Activated CD4-positive, alpha-beta T cell treated with anti-CD3 and anti-CD28 coated beads for 1 hour (primary cell): ENCODE measurements around the gene SMAP2.
"Not testable (repeated sequence)": the region's sequence is repeated elsewhere in the genome, so short reads cannot be mapped to it uniquely, and the experiment has no call there.

Source experiments
- DNase-seq: peaks from one replicate; pipeline ENCODE4 v3.0.0-alpha.2; 2020

The SMAP2 gene

DNA sequence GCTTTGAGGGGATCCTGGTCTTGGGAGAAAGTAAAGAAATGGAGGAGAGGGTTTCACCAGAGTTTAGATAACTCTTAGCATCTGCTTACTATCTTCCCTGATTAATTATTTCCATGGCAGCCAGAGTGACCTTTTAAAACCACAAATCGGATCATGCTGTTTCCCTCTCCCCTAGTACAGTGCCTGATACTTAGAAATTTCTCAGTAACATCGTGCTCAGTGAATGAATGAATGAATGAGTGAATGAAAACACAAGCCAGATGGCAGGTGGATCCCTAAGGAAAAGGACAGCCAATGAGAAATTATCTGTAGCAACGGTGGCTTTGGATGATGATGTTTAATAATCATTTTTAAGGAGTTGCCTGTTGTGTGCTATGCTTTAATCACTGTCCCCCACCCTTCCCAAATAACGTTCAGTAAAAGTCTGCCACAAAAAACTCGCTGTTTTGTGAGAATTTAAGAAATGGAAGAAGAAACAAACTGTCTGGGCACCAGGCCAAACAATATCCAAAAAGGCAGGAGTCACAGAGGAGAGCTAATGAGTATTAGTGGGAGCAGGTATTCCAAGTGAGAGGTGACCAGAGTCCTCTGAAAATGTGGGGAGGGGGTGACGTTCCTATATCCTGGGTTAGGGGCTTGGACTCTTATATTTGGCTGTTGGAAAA, 737 bp upstream of the SMAP2 start:
- DNase-seq = no peak

DNA sequence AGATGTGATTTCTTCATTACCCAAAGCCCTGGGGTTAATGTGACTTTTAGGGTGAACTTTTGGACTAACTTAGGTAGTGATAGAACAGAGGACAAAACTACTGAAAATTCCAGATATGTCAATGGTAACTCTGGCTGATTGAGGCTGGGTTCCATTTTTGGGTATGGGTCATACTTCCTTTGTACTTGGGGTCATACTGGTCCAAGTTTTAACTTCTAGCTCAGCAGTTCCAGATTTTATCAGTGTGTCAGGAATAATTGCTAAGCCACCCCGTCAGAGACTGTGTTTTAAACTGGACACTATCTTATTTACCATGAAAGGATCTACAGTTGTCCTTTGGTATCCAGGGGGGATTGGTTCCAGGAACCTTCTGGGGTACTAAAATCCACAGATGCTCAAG, 4.0 kb downstream of the SMAP2 start:
- no peak for DNase-seq

DNA sequence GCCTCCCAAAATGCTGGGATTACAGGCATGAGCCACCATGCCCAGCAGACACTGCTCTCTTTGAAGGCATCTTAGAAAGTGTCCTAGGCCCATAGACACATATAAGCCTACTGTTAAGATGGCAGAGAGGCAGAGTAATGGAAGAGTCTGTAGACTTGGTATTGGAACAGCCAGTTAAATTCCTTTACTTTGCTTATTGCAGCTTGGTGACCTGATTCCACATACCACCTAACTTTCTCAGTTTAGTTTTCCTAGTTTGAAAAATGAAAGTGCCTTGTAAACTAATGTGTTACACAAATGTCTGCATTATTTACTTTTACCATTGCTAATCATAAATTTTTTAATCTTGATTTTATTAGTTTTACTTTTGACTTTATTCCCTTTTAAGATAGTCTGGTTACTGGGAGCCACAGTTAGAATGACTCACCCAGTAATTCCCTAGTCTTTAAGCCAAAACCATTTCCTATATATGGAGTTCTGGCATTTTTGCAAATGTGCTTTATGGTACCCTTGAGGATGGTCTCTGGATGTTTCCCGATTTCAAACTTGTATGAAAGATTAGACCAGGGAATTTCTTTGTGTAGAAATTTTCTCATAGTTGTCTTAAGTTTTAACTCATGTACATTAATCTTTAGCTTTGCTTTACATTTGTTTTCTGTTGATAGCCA, 6.4 kb downstream of the SMAP2 start:
- no peak for DNase-seq

DNA sequence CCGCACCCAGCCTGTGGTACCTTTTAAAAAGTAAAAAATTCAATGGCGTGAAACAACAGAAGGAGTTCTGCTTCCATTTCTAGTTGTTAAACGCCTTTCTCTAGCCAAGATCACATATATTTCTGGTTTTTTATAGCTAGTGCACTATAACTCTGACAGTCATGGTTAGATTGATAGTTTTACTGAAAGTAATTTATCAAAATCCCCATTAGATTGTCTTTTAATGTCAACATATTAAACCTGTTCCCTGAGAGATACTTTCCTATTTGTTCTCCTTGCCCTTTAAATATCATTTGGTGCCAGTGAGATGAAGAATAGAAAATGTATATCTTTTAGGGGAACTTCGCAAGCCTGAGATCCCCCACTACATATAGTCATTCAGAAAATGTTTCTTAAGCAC, 7.3 kb downstream of the SMAP2 start:
- no peak for DNase-seq

DNA sequence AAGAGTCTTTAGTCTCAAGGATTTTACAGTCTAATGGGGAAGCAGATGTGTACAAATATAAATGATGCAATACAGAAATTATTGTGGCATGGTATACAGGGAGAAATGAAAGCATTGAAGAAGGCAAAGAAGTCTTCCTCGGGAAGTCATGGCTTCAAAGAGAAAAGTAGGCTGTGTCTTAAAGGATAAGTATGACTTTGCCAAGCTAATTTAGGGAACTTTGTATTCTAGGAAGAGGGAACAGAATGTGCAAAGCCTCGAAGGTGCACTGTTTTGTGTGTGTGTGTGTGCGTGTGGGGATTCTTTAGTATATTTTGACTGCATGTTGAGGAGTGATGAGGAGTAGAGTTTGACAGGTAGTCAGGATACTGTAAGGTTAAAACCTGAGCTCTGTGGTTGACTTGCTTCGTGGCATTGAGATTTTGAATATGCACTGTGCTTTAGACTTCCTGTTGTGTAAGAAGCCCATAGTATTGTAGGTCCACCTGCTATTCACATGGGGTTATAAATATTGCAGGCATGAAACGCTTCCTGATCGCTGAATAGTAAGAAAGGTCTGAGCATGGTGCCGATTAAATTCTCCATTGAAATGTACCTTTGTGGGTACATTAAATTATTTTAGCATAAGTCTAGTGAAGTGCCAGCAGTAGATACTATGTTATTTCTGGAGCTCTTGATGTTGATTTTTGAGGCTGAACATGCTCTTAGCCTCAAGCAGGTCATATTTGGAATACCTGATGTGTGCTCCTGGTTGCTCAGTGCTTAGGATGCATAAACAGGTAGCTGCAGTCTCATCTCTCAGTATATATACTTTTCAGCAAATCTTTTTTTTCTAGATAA, 8.0 kb downstream of the SMAP2 start:
- no peak for DNase-seq

DNA sequence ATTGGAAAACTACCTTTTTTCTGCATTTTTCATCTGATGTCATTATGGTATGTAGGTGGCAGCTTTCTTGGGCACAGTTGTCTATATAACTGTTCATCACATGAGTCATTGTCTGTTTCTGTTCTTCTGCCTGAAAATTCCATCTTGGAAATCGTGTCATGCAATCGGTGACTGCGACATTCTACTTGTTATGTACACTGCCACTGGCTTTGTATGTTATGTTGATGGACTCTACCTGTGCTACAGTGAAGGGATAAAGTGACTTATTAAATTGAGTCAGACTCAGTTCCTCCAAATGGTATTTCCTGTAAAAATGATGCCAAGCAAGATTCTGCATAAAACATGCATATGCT, 8.6 kb downstream of the SMAP2 start:
- no peak for DNase-seq

DNA sequence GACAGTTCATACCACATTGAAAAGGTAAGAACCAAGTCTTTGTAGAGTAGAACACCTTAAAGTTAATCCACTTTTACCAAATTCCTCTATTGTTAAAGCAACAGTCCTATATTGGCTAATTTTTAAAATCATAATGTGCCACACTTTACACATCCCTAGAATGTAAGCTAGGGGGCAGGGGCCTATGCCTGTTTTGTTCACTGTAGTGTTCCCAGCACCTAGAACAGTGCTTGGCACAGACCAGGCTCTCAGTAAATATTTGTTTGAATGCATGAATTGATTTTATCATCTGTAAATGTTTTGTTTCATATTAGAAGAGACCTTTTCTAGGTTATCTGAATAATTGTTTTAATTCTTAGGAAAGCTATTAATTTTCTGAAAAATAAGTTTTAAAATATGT, 9.1 kb downstream of the SMAP2 start:
- no peak for DNase-seq

DNA sequence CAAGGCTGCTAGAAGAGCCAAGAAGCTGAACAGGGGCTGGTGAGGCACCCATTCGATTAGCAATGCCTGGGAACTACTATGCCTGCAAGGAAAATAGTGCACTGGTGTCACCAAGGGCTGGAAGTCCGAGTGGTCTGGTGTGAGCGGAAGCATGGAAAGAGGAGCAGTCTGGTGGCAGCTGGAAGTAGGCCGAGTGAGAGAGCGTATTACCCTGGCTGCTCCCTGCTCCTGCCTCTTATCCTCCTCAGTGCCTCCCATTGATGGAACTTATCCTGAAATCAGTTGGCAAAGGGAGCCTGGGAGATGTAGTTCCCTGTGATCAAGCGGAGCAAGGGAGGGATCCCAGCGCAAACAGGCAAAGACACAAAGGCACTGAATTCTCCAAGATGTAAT, 9.6 kb downstream of the SMAP2 start:
- DNase-seq = no peak

DNA sequence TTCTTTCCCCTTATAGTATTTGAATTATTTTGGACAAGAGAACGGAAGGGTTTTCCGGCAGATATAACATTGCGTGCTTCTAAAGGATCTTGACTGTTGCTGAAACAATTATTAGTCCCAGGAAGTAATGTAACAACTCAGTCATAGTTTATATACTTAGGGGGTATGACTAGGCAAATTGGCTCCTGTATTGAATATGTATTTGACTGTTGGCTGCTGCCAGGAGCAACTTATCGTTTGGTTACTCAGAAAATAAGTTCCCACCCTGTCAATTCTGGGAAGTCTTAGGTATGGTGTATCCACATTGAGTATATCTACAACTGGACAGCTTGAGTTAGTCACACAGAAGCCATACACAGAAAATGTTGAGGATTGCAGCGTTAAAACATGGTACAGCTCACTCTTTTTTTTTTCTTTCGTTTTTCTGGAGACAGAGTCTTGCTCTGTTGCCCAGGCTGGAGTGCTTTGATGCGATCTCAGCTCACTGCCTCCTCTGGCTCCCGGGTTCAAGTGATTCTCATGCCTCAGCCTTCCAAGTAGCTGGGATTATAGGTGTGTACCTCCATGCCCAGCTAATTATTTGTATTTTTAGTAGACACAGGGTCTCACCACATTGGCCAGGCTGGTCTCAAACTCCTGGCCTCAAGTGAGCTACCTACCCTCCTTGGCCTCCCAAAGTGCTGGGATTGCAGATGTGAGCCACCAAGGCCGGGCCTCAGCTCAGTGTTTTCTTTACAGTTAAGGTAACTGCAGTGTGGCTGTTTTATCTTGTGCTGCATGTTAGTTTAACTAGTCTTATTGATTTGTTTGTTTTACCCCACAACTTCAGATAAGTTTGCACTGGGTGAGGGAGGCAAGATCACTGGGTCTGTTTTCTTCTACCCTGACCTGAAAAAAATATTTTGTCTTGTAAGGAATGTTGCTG, 10.2 kb downstream of the SMAP2 start:
- no peak for DNase-seq

DNA sequence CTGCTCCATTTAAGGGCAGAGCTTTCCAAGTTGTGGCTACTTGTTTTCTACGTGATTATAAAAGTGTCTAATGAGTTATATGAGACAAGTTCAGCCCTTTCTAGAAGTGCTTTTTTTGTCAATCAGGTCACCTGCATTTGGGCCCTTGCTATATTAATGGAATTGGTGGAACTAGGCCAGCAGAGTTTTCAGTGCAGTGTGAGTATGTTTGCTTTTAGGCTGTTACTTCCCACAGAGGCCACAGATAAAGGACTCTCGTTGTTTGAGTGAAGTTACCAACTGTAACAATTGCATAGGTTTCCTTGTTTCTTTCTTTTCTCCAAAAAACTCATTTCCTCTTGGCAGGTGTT, 10.9 kb downstream of the SMAP2 start:
- no peak for DNase-seq

DNA sequence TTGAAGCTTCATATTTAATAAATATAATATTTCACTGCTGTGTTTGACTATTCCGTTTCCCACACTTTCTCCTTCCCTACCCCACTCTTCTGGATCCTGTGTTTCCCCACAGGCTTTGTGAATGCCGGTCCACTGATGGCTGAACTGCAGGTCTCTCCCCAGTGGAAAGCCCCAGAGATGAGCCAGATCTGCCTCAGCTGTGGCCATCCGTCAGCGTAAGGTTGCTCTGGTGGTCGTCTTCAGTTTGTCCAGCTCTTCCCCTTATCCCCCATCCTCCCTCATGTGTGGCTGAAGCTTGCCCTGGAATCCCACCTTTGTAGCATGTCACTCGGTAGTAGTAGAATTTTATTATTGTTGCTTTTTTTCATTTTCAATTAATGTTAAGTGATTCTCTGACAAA, 11.4 kb downstream of the SMAP2 start:
- DNase-seq = no peak

DNA sequence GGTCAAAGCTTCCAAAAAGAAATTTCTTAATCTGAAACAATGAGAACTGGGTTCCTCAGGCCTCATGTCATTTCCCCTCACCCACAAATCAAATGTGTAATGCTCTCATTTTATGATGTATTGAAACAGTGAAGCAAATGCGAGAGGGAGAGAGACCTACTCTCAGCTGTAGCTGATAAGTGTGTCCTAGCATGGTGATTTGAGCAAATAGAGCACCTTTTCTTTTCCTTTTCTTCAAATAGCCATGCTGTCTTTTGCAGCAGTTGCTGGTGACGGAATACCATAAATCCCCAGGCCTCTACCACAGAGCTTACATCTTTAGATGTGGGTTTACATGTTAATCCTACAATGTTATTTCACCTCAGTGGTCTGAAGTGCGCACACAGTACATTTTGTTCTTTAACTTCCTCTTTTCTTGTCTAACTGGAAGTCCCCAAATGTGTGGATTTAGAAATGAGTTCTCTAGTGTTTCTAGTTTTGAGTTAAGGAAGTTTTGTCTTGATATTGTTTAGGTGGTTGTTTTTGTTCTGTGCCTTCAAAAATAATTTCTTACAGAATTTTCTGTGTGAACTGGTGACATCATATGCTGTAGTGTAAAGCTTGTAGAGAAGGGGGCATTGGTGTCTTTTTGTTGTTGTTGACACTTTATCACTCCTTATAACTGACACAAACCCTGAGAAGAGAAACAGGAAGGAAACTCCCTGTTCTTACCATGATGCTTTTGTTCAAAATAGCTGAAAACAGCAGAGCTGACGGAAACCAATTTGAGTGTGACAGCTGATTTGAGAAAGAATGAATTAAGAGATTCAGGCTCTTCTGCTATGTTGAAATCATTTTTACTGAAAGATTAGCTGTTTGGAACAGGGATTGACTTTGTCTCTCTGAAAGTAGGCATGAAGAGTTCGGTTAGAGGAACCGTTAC, 12.2 kb downstream of the SMAP2 start:
- DNase-seq = no peak

DNA sequence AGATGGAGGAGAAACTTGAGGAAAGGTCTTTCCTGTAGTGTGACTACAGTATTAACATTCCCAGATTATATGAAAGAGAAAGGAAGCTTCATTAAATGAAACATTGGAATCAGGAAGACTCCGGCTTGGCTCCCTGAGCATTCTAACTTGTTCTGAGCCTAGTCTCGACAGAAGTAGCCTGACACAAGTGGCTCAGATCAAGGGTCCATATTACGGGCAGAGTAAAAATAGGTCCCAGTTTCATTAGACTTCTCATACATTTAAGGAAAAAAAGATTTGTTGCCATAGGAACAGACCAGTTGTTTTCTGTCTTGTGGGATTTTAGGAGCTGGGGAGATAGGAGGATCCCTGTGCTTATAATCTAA, 12.8 kb downstream of the SMAP2 start:
- no peak for DNase-seq

DNA sequence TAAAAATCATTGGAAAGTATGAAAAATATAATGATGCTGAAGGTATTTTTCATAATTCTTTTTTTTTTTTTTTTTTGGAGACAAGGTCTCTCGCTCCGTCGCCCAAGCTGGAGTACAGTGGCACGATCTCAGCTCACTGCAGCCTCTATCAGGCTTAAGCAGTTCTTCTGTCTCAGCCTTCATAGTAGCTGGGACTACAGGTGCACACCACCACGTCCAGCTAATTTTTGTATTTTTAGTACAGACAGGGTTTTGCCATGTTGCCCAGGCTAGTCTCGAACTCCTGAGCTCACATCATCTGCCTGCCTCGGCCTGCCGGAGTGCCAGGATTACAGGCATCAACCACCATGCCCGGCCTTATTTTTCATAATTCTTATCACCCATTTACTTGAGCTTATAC, 13.3 kb downstream of the SMAP2 start:
- DNase-seq = no peak

DNA sequence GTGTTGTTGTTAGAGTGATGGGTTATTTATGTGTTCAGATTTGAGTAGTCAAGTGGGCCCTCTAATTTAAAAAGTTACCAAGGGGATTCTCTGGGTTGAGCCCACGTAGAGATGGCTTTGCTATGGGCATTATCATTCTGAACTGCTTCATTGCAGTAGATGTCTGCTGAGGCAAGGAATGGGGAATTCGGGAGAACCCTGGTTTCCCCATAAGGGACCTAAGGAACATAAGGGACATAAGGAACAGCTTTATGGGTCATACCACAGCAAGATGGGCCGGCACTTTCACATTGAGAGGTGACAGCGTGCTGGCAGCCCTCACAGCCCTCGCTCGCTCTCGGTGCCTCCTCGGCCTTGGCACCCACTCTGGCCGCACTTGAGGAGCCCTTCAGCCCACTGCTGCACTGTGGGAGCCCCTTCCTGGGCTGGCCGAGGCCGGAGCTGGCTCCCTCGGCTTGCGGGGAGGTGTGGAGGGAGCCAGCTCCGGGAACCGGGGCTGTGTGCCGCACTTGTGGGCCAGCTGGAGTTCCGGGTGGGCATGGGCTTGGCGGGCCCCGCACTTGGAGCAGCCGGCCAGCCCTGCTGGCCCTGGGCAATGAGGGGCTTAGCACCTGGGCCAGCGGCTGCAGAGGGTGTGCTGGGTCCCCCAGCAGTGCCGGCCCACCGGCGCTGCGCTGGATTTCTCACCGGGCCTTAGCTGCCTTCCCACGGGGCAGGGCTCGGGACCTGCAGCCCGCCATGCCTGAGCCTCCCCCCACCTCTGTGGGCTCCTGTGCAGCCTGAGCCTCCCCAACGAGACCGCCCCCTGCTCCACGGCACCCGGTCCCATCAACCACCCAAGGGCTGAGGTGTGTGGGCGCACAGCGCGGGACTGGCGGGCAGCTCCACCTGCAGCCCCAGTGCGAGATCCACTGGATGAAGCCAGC, 14.1 kb downstream of the SMAP2 start:
- not testable (repeated sequence) for DNase-seq

DNA sequence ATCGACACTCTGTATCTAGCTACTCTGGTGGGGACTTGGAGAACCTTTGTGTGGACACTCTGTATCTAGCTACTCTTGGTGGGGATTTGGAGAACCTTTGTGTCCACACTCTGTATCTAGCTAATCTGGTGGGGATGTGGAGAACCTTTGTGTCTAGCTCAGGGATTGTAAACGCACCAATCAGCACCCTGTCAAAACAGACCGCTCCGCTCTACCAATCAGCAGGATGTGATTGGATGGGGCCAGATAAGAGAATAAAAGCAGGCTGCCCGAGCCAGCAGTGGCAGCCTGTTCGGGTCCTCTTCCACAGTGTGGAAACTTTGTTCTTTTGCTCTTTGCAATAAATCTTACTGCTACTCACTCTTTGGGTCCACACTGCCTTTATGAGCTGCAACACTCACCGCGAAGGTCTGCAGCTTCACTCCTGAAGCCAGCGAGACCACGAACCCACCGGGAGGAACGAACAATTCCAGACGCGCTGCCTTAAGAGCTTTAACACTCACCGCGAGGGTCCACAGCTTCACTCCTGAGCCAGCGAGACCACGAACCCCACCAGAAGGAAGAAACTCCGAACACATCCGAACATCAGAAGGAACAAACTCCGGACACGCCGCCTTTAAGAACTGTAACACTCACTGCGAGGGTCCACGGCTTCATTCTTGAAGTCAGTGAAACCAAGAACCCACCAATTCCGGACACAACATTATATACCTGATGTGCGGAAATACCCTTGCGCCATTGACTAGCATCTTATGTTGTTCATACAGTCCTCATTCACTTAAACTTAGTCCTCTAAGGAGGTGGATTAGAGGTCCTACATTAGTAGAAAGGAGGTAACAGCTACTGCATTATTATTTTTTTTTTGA, 15.2 kb downstream of the SMAP2 start:
- not testable (repeated sequence) for DNase-seq

DNA sequence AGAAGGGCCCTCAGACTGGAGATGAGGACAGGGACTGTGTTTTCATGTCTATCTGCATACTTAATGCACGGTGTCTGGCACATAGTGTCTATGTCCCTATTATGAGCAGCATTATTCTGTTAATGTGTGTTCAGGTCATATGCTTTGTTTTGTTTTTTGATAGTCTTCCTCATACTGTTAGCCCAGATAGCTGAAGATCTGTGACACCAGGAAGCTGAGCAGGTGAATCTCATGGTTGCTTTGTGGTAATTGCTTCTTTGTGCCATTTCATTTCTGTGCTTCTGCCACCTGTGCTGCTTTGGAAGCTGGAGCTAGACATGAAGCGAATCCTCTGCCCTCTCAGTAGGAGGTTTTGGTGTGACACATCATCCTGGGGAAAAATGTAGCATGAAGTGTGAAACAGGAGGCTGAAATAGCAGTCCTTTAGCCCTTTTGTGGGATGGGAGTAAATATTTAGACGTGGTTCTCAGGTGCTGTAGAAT, 15.8 kb downstream of the SMAP2 start:
- DNase-seq = no peak

DNA sequence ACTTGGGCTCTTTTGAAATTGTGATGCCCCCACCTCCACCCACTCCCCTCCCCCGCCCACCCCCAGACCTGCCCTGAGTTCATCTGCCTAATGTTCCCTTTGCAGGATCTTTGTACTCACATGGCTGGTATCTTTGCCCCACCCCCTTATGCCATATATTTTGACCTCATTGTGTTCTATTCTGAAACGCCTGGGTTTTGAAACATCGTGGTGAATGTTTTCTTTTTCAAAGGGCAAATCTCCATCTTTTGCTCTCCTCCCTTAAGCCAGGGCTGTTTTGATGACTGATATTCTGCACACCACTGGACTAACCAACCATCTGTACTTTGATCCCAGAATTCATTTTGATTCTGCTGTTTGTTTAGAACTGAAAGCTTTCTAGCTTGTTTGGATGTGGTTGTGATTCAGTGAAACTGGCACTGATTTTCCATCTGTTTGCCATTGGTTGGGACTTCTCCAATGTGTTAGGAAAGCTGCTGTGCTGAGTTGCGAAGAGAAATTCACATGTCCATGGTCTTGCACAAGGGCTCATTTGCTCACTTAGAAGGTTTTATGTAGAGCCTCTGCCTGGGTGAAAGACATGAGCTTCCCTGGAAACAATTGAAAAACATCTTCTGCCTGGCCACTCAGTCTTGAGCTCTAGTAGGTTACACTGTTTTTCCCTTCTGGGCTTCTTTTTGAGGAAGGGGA, 16.5 kb downstream of the SMAP2 start:
- no peak for DNase-seq

DNA sequence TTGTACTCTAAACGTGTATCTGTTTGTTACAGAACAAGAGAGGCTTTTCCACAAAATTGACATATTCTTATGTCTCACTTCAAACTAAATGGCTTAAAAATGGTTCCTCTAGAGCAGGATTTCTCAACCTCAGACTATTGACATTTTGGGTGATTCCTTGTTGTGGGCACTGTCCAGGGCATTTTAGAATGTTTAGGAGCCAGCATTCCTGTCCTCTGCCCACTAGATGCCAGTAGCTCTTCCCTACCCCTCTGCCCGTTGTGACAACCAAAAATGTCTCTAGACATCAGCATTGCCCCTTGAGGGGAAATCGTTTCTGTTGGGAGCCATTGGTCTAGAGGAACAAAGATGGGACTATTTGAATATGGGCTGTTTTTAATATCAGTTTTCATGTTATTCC, 17.3 kb downstream of the SMAP2 start:
- DNase-seq = no peak
